Measurements from ENCODE around the gene RNF208. TPM values are rescaled to one million over a fixed set of nuclear protein-coding genes. Genes with fewer than 3 reads are reported as not detected.
"Not testable (repeated sequence)": the region's sequence is repeated elsewhere in the genome, so short reads cannot be mapped to it uniquely, and the experiment has no call there.

Gene RNF208
- polyA plus RNA-seq, 2 of the 4 experiments (the other 2 are of a cell fraction): 0.06 to 1.7 TPM

DNA sequence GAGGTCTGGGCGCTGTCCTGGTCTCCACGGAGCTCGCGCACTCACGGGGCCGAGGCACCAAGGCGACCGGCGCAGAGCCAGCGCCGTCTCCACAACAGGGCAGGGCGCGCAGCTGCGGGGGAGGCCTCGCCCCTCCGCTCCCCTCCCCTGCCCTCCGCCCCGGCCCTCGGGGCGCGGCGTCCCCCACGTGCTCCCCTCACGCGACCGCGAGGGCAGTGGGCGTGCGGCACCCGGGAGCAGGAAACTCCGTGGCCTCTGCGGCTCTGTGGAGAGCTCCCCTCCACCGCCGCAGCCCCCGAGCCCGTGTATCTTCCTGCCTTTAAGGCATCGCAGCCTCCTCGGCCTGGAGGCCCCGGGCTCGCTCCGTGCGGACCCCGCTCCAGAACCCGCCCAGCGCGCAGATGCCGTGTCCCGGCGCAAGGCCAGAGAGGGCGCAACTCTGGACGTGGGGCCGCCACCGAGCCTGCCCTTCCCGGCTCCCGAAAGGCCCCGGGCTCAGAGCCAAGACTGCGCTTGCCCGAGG, 18.3 kb upstream of the RNF208 start:
- WGBS (ENCODE audit: missing lambda C conversion rate): 0% methylated on average over 10 of the region's 58 CpGs
- DNase-seq (ENCODE audit: low read depth in 1 of 2, low spot score in 1 of 2) (peak in 1 of 2 experiments; percentile 80), FAIRE-seq (no peak), ATAC-seq (peak; percentile 17 to 46)
- ChIA-PET CTCF (interaction anchor here (0.9 to 13.1 kb wide), 13 partner anchors 9 to 211 kb away, joined by 3 to 236 read pairs (median 4); partner anchors contain the start of genes CYSRT1, NELFB, NRARP and RNF208), POLR2A (interaction anchor here (0.5 to 3.3 kb wide), 49 partner anchors 9 to 378 kb away, joined by 3 to 97 read pairs (median 5); partner anchors contain the start of genes ANAPC2, CYSRT1, DPP7 and EHMT1)
- Histone ChIP-seq H3K4me3 (peak overlapping the region; percentile 67), H3K27ac (peak overlapping the region; percentile 97 to 99), H3K4me2 (peak overlapping the region; percentile 81), H3K4me1 (peaks cover 54% of the 10 kb centered on the region), H3K9me3 (no peaks in the 10 kb centered on the region)
- TF ChIP-seq NR3C1 (IDR thresholded peaks at IDR 0.05) (no peak), MYC (IDR thresholded peaks at IDR 0.05; ENCODE audit: borderline replicate concordance, low read length) (peak; percentile 87), TFCP2L1 (CRISPR knock-in tag; IDR thresholded peaks at IDR 0.05) (no peak), HOXA7 (CRISPR knock-in tag; IDR thresholded peaks at IDR 0.05) (no peak), BHLHE40 (IDR thresholded peaks at IDR 0.05; ENCODE audit: low read depth, low read length) (peak; percentile 78), JUN (IDR thresholded peaks at IDR 0.05) (peak in 1 of 2 experiments; percentile 9; a peak in 2 of 5 replicates), POLR2A (IDR thresholded peaks at IDR 0.05; ENCODE audit: low read length) (peak; percentile 52), HOXB5 (CRISPR knock-in tag; IDR thresholded peaks at IDR 0.05) (peak; percentile 73; the same call in 1 of the 2 replicates), PHF8 (IDR thresholded peaks at IDR 0.05; ENCODE audit: borderline replicate concordance, low read depth) (peak; percentile 48; the same call in 1 of the 2 replicates), ZFP36 (IDR thresholded peaks at IDR 0.05; ENCODE audit: borderline replicate concordance, partially characterized antibody) (no peak), MAZ (IDR thresholded peaks at IDR 0.05; ENCODE audit: borderline replicate concordance, low read depth, low read length) (peak; percentile 56; the same call in 1 of the 2 replicates)
- TF ChIP-seq, protein P1, sequence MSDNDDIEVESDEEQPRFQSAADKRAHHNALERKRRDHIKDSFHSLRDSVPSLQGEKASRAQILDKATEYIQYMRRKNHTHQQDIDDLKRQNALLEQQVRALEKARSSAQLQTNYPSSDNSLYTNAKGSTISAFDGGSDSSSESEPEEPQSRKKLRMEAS (IDR thresholded peaks at IDR 0.05): peak; percentile 98
- TF ChIP-seq, protein P2, sequence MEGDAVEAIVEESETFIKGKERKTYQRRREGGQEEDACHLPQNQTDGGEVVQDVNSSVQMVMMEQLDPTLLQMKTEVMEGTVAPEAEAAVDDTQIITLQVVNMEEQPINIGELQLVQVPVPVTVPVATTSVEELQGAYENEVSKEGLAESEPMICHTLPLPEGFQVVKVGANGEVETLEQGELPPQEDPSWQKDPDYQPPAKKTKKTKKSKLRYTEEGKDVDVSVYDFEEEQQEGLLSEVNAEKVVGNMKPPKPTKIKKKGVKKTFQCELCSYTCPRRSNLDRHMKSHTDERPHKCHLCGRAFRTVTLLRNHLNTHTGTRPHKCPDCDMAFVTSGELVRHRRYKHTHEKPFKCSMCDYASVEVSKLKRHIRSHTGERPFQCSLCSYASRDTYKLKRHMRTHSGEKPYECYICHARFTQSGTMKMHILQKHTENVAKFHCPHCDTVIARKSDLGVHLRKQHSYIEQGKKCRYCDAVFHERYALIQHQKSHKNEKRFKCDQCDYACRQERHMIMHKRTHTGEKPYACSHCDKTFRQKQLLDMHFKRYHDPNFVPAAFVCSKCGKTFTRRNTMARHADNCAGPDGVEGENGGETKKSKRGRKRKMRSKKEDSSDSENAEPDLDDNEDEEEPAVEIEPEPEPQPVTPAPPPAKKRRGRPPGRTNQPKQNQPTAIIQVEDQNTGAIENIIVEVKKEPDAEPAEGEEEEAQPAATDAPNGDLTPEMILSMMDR (IDR thresholded peaks at IDR 0.05): peak; percentile 22; the same call in 1 of the 3 replicates
- TF ChIP-seq, protein P3, sequence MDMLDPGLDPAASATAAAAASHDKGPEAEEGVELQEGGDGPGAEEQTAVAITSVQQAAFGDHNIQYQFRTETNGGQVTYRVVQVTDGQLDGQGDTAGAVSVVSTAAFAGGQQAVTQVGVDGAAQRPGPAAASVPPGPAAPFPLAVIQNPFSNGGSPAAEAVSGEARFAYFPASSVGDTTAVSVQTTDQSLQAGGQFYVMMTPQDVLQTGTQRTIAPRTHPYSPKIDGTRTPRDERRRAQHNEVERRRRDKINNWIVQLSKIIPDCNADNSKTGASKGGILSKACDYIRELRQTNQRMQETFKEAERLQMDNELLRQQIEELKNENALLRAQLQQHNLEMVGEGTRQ (IDR thresholded peaks at IDR 0.05): peak; percentile 69
- TF ChIP-seq, protein P4, sequence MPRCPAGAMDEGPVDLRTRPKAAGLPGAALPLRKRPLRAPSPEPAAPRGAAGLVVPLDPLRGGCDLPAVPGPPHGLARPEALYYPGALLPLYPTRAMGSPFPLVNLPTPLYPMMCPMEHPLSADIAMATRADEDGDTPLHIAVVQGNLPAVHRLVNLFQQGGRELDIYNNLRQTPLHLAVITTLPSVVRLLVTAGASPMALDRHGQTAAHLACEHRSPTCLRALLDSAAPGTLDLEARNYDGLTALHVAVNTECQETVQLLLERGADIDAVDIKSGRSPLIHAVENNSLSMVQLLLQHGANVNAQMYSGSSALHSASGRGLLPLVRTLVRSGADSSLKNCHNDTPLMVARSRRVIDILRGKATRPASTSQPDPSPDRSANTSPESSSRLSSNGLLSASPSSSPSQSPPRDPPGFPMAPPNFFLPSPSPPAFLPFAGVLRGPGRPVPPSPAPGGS (IDR thresholded peaks at IDR 0.05): peak; percentile 79; the same call in 2 of the 3 replicates
- TF ChIP-seq, protein P5, sequence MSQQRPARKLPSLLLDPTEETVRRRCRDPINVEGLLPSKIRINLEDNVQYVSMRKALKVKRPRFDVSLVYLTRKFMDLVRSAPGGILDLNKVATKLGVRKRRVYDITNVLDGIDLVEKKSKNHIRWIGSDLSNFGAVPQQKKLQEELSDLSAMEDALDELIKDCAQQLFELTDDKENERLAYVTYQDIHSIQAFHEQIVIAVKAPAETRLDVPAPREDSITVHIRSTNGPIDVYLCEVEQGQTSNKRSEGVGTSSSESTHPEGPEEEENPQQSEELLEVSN (IDR thresholded peaks at IDR 0.05; ENCODE audit: borderline replicate concordance, low read depth): peak; percentile 92

DNA sequence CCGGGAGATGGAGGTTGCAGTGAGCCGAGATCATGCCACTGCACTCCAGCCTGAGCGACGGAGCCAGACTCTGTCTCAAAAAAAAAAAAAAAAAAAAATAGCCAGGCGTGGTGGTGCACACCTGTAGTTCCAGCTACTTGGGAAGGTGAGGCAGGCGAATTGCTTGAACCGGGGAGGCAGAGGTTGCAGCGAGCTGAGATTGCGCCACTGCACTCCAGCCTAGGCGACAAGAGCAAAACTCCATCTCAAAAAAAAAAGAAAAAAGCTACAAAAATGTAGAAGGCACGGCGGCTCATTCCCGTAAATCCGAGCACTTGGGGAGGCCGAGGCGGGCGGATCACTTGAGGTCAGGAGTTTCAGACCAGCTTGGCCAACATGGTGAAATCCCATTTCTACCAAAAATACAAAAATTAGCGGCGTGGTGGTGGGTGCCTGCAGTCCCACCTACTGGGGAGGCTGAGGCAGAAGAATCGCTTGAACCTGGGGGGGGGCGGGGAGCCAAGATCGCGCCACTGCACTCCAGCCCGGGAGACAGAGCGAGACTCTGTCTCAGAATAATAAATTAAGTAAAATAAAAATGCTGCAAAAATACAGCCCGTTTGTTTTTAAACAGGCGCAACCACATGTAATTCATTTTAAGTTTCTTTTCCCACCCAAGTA, 17.6 kb upstream of the RNF208 start:
- Histone ChIP-seq H3K4me1 (peaks cover 54% of the 10 kb centered on the region), H3K4me2 (peak overlapping the region; percentile 81), H3K27ac (peak overlapping the region; percentile 97 to 99), H3K4me3 (peak overlapping the region; percentile 67)
- not testable (repeated sequence) for H3K9me3 ChIP-seq; FAIRE-seq; ATAC-seq; DNase-seq (ENCODE audit: low read depth in 1 of 2, low spot score in 1 of 2)
- CTCF ChIA-PET: interaction anchor here (0.9 to 13.1 kb wide), 11 partner anchors 8 to 210 kb away, joined by 3 to 236 read pairs (median 4); partner anchors contain the start of genes CYSRT1, NELFB, RNF208 and RNF224
- WGBS (ENCODE audit: missing lambda C conversion rate): 75% methylated on average over 27 of the region's 27 CpGs
- POLR2A ChIA-PET: interaction anchor here (0.6 to 3.3 kb wide), 14 partner anchors 10 to 193 kb away, joined by 3 to 97 read pairs (median 8); partner anchors contain the start of genes CYSRT1, DPP7, NELFB and NPDC1
